ENCODE measurements around the gene FAXDC2. TPM values are rescaled to one million over a fixed set of nuclear protein-coding genes. Genes with fewer than 3 reads are reported as not detected.
A peak's percentile ranks its signal among the peaks of the same experiment; 100 is the strongest.

FAXDC2 gene
- total and polyA plus RNA-seq, 2 of the 13 experiments (the other 11 are each of a cell fraction or from before 2014, with no cell fraction given), result 4.7 to 58.8 TPM

DNA sequence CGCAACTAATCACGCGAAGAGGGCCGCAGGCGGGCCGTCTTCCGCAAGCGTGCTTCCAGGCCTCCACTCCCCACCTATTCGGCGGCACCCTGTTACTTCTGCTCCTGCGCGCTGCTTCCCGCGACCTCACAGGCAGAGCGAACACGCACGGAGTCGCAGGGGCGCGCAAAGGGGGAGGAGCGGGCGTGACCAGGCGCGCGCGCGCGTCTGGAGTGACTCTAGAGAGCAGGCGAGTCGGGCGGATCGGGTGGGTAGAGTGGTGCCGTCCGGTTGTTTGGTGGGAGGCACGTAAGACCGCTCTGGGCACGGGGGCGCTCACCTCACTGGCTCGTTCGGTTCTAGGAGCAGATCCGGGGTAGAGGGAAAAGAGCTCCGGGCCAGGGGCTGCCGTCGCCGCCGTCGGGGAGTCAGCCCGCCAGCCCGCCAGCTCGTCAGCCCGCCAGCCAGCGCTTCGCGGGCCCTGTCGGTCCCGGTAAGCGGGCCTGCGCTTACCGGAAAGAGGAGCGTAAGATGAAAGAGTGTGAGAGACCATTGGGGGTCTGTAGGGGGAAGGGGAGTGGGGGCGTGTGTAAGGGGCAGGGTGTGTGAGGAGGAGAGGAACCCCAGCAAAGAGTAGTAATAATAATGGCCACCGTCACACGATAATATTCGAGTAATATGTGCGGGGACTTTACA, 8.0 kb upstream of the FAXDC2 start, which contains the start of gene CNOT8 (continued):
- TF ChIP-seq DNMT3B (CRISPR knock-in tag; conservative IDR thresholded peaks at IDR 0.05) (peak; percentile 49), PAWR (CRISPR knock-in tag; IDR thresholded peaks at IDR 0.05; ENCODE audit: borderline replicate concordance) (no peak), KDM4B (CRISPR knock-in tag; IDR thresholded peaks at IDR 0.05) (peak; percentile 90), ATAD3A (CRISPR knock-in tag; IDR thresholded peaks at IDR 0.05) (no peak), ZNF33A (CRISPR knock-in tag; IDR thresholded peaks at IDR 0.05; ENCODE audit: borderline replicate concordance) (no peak), NFYC (CRISPR knock-in tag; IDR thresholded peaks at IDR 0.05) (no peak), THAP9 (CRISPR knock-in tag; IDR thresholded peaks at IDR 0.05; ENCODE audit: borderline replicate concordance) (peak; percentile 86), ZNF576 (CRISPR knock-in tag; IDR thresholded peaks at IDR 0.05) (no peak), ZBTB7A (CRISPR knock-in tag; IDR thresholded peaks at IDR 0.05) (no peak), ZNF446 (CRISPR knock-in tag; IDR thresholded peaks at IDR 0.05) (no peak), ZSCAN30 (CRISPR knock-in tag; IDR thresholded peaks at IDR 0.05) (no peak), ZFP41 (CRISPR knock-in tag; IDR thresholded peaks at IDR 0.05; ENCODE audit: borderline replicate concordance) (no peak), ZNF275 (CRISPR knock-in tag; IDR thresholded peaks at IDR 0.05; ENCODE audit: borderline replicate concordance) (no peak), ZNF7 (CRISPR knock-in tag; IDR thresholded peaks at IDR 0.05) (no peak)
- TF ChIP-seq, protein P1, sequence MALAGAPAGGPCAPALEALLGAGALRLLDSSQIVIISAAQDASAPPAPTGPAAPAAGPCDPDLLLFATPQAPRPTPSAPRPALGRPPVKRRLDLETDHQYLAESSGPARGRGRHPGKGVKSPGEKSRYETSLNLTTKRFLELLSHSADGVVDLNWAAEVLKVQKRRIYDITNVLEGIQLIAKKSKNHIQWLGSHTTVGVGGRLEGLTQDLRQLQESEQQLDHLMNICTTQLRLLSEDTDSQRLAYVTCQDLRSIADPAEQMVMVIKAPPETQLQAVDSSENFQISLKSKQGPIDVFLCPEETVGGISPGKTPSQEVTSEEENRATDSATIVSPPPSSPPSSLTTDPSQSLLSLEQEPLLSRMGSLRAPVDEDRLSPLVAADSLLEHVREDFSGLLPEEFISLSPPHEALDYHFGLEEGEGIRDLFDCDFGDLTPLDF (CRISPR knock-in tag; IDR thresholded peaks at IDR 0.05), result peak; percentile 46; the same call in 1 of the 2 replicates
- TF ChIP-seq, protein P2, sequence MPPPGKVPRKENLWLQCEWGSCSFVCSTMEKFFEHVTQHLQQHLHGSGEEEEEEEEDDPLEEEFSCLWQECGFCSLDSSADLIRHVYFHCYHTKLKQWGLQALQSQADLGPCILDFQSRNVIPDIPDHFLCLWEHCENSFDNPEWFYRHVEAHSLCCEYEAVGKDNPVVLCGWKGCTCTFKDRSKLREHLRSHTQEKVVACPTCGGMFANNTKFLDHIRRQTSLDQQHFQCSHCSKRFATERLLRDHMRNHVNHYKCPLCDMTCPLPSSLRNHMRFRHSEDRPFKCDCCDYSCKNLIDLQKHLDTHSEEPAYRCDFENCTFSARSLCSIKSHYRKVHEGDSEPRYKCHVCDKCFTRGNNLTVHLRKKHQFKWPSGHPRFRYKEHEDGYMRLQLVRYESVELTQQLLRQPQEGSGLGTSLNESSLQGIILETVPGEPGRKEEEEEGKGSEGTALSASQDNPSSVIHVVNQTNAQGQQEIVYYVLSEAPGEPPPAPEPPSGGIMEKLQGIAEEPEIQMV (CRISPR knock-in tag; IDR thresholded peaks at IDR 0.05; ENCODE audit: low read depth), result no peak

All from HepG2 (cell line).